ENCODE data around the gene FAM216A. TPM values are rescaled to one million over a fixed set of nuclear protein-coding genes. Genes with fewer than 3 reads are reported as not detected.
"Not testable (repeated sequence)": the region's sequence is repeated elsewhere in the genome, so short reads cannot be mapped to it uniquely, and the experiment has no call there.

FAM216A gene
- total RNA-seq, 1 donor from 2014 or later: 54.4 TPM

GRCh38 chr12:110453569-110454296 is 14.9 kb upstream of the FAM216A start:
- Mint-ChIP-seq H3K4me3 (no peak overlapping the region), H3K9me3 (no peaks in the 10 kb centered on the region), H3K27me3 (no peaks in the 10 kb centered on the region), H3K36me3 (ENCODE audit: low read depth) (peaks cover 41% of the 10 kb centered on the region), H3K4me1 (peaks cover 22% of the 10 kb centered on the region), H3K27ac (no peak overlapping the region)
- no peak for DNase-seq
- intact Hi-C loops (cut with micrococcal nuclease): no loop called here

- no peak for DNase-seq
- H3K27me3 Mint-ChIP-seq: no peaks in the 10 kb centered on the region
- H3K27ac Mint-ChIP-seq: no peak overlapping the region
- H3K36me3 Mint-ChIP-seq (ENCODE audit: low read depth): peaks cover 34% of the 10 kb centered on the region
- intact Hi-C loops (cut with micrococcal nuclease): no loop called here
- H3K9me3 Mint-ChIP-seq: no peaks in the 10 kb centered on the region
- no peak overlapping the region for H3K4me3 Mint-ChIP-seq
- peaks cover 7% of the 10 kb centered on the region for H3K4me1 Mint-ChIP-seq
Measured at GRCh38 chr12:110458756-110459155, 9.9 kb upstream of the FAM216A start.

- H3K27me3 Mint-ChIP-seq; intact Hi-C loops (cut with micrococcal nuclease); DNase-seq; H3K4me3 Mint-ChIP-seq; H3K9me3 Mint-ChIP-seq; H3K27ac Mint-ChIP-seq; H3K4me1 Mint-ChIP-seq: not testable (repeated sequence)
- peaks cover 34% of the 10 kb centered on the region for H3K36me3 Mint-ChIP-seq (ENCODE audit: low read depth)
Measured at GRCh38 chr12:110461189-110461588, 7.5 kb upstream of the FAM216A start.

- no peaks in the 10 kb centered on the region for H3K27me3 Mint-ChIP-seq
- no peak overlapping the region for H3K27ac Mint-ChIP-seq
- DNase-seq: no peak
- intact Hi-C loops (cut with micrococcal nuclease): no loop called here
- peaks cover 25% of the 10 kb centered on the region for H3K36me3 Mint-ChIP-seq (ENCODE audit: low read depth)
- H3K4me3 Mint-ChIP-seq: no peak overlapping the region
- H3K4me1 Mint-ChIP-seq: peaks cover 29% of the 10 kb centered on the region
- H3K9me3 Mint-ChIP-seq: no peaks in the 10 kb centered on the region
Measured at GRCh38 chr12:110465024-110465423, 3.6 kb upstream of the FAM216A start.

- H3K9me3 Mint-ChIP-seq; intact Hi-C loops (cut with micrococcal nuclease); H3K27ac Mint-ChIP-seq; H3K4me3 Mint-ChIP-seq; DNase-seq; H3K27me3 Mint-ChIP-seq: not testable (repeated sequence)
- Mint-ChIP-seq H3K36me3 (ENCODE audit: low read depth) (peaks cover 24% of the 10 kb centered on the region), H3K4me1 (peaks cover 34% of the 10 kb centered on the region)
Measured at GRCh38 chr12:110465765-110466164, 2.9 kb upstream of the FAM216A start.

GRCh38 chr12:110466791-110467190 is 1.9 kb upstream of the FAM216A start:
- H3K4me3 Mint-ChIP-seq: peak overlapping the region; percentile 89
- peak overlapping the region; percentile 32 for H3K27ac Mint-ChIP-seq
- intact Hi-C loops (cut with micrococcal nuclease): no loop called here
- DNase-seq: no peak
- no peaks in the 10 kb centered on the region for H3K9me3 Mint-ChIP-seq
- H3K27me3 Mint-ChIP-seq: no peaks in the 10 kb centered on the region
- H3K4me1 Mint-ChIP-seq: peaks cover 36% of the 10 kb centered on the region
- peaks cover 24% of the 10 kb centered on the region for H3K36me3 Mint-ChIP-seq (ENCODE audit: low read depth)

- Mint-ChIP-seq H3K9me3 (no peaks in the 10 kb centered on the region), H3K27ac (peak overlapping the region; percentile 95), H3K36me3 (ENCODE audit: low read depth) (peaks cover 24% of the 10 kb centered on the region), H3K4me1 (peaks cover 32% of the 10 kb centered on the region), H3K4me3 (peak overlapping the region; percentile 89), H3K27me3 (no peaks in the 10 kb centered on the region)
- intact Hi-C loops (cut with micrococcal nuclease): loop anchor here (1.0 kb wide), 4 partner anchors 18 to 134 kb away; partner anchors contain the start of genes ARPC3, PPTC7, RAD9B and VPS29
- DNase-seq: no peak
Measured at GRCh38 chr12:110467847-110468213, 815 bp upstream of the FAM216A start.

GRCh38 chr12:110475426-110475825 is 6.8 kb downstream of the FAM216A start:
- peaks cover 28% of the 10 kb centered on the region for H3K36me3 Mint-ChIP-seq (ENCODE audit: low read depth)
- DNase-seq: no peak

GRCh38 chr12:110498984-110499706 is 30.5 kb downstream of the FAM216A start:
- Mint-ChIP-seq H3K27ac (peak overlapping the region; percentile 67), H3K36me3 (ENCODE audit: low read depth) (peaks cover 46% of the 10 kb centered on the region), H3K9me3 (peaks cover 7% of the 10 kb centered on the region), H3K27me3 (peaks cover 2% of the 10 kb centered on the region), H3K4me3 (peak overlapping the region; percentile 56), H3K4me1 (peaks cover 27% of the 10 kb centered on the region)
- DNase-seq: no peak
- intact Hi-C loops (cut with micrococcal nuclease): no loop called here

More at GRCh38 chr12:110475426-110475825, 6.8 kb downstream of the FAM216A start:
- H3K9me3 Mint-ChIP-seq: no peaks in the 10 kb centered on the region
- no peak overlapping the region for H3K4me3 Mint-ChIP-seq
- H3K27ac Mint-ChIP-seq: no peak overlapping the region
- intact Hi-C loops (cut with micrococcal nuclease): no loop called here
- H3K4me1 Mint-ChIP-seq: peaks cover 7% of the 10 kb centered on the region
- H3K27me3 Mint-ChIP-seq: no peaks in the 10 kb centered on the region

- H3K9me3 Mint-ChIP-seq: peaks cover 7% of the 10 kb centered on the region
- peak overlapping the region; percentile 99 for H3K4me3 Mint-ChIP-seq
- H3K27me3 Mint-ChIP-seq: peaks cover 2% of the 10 kb centered on the region
- intact Hi-C loops (cut with micrococcal nuclease): loop anchor here (2.0 to 5.0 kb wide), 2 partner anchors 99 to 275 kb away; partner anchors contain the start of gene ANAPC7
- H3K36me3 Mint-ChIP-seq (ENCODE audit: low read depth): peaks cover 30% of the 10 kb centered on the region
- peak overlapping the region; percentile 99 for H3K27ac Mint-ChIP-seq
- peaks cover 27% of the 10 kb centered on the region for H3K4me1 Mint-ChIP-seq
- no peak for DNase-seq
Measured at GRCh38 chr12:110501399-110501751, 32.7 kb downstream of the FAM216A start.

GRCh38 chr12:110501752-110502738 is 33.4 kb downstream of the FAM216A start, which contains the start of the genes RAD9B and VPS29:
Gene RAD9B, plus strand, starts transcription at chr12:110502331. Its CDS starts 7 bp downstream, at chr12:110502338.
Gene VPS29, minus strand, starts transcription at chr12:110502111. Its CDS starts 60 bp downstream, at chr12:110502051.
- Mint-ChIP-seq H3K9me3 (peaks cover 7% of the 10 kb centered on the region), H3K36me3 (ENCODE audit: low read depth) (peaks cover 27% of the 10 kb centered on the region), H3K27ac (peak within 1 kb of the TSS; percentile 99), H3K27me3 (peaks cover 2% of the 10 kb centered on the region), H3K4me1 (peaks cover 27% of the 10 kb centered on the region), H3K4me3 (peak within 1 kb of the TSS; percentile 99)
- peak; percentile 100 for DNase-seq
- intact Hi-C loops (cut with micrococcal nuclease): loop anchor here (1.0 to 5.0 kb wide), 6 partner anchors 34 to 275 kb away; partner anchors contain the start of genes ANAPC7, ARPC3, ATP2A2 and FAM216A

GRCh38 chr12:110503432-110503831 is 34.8 kb downstream of the FAM216A start:
- Mint-ChIP-seq H3K27me3 (peaks cover 2% of the 10 kb centered on the region), H3K36me3 (ENCODE audit: low read depth) (peaks cover 27% of the 10 kb centered on the region), H3K9me3 (peaks cover 7% of the 10 kb centered on the region), H3K4me1 (peaks cover 26% of the 10 kb centered on the region), H3K4me3 (no peak overlapping the region), H3K27ac (peak overlapping the region; percentile 60)
- no peak for DNase-seq
- intact Hi-C loops (cut with micrococcal nuclease): loop anchor here (2.0 to 5.0 kb wide), 3 partner anchors 79 to 223 kb away; partner anchors contain the start of genes ANAPC7, ATP2A2 and PPTC7

GRCh38 chr12:110505332-110505731 is 36.7 kb downstream of the FAM216A start:
- Mint-ChIP-seq H3K27me3 (peaks cover 2% of the 10 kb centered on the region), H3K36me3 (ENCODE audit: low read depth) (peaks cover 17% of the 10 kb centered on the region), H3K9me3 (peaks cover 7% of the 10 kb centered on the region), H3K27ac (no peak overlapping the region), H3K4me1 (peaks cover 12% of the 10 kb centered on the region), H3K4me3 (no peak overlapping the region)
- no peak for DNase-seq
- intact Hi-C loops (cut with micrococcal nuclease): no loop called here

Measured in activated CD4-positive, alpha-beta T cell treated with anti-CD3 and anti-CD28 coated beads, Interleukin-2, amount 10 ng/mL, durations not matched to agents 24 days and 14 days (primary cell).